SU-DHL-6 (cell line): Measurements from ENCODE around the gene SIGLEC1.

Experiments used
- H2AFZ ChIP-seq: fragments of 200-600 bp; sonication (generic); 2 replicates; pipeline ENCODE4 v1.6.1; 2014; ENCODE audit warnings: low read depth, mild to moderate bottlenecking, moderate library complexity, mixed read lengths, antibody characterized with exemption, low read length; ENCODE audit not compliant: severe bottlenecking
- H3F3A ChIP-seq: fragments of 200-600 bp; shearing (Covaris generic); 2 replicates; pipeline ENCODE4 v1.6.0; 2016; ENCODE audit warnings: antibody characterized with exemption, mild to moderate bottlenecking; ENCODE audit not compliant: insufficient read depth
- H3K27ac ChIP-seq: fragments of 200-600 bp; sonication (generic); 2 replicates; pipeline ENCODE4 v1.5.1; 2016; ENCODE audit warnings: low read depth, mild to moderate bottlenecking, low read length, moderate library complexity, mixed read lengths
- H3K27me3 ChIP-seq: fragments of 200-600 bp; sonication (generic), shearing (Covaris generic); 2 replicates; pipeline ENCODE4 v1.6.0; 2014; ENCODE audit warnings: mild to moderate bottlenecking, low read length
- H3K36me3 ChIP-seq: fragments of 200-600 bp; sonication (generic); 2 replicates; pipeline ENCODE4 v1.6.1; 2014; ENCODE audit warnings: mild to moderate bottlenecking, low read length, mixed read lengths
- H3K4me2 ChIP-seq: fragments of 300-600, 200-600 bp; shearing (Covaris generic), sonication (generic); 2 replicates; pipeline ENCODE4 v1.6.0; 2014; ENCODE audit warnings: low read length, low read depth, mild to moderate bottlenecking; ENCODE audit not compliant: poor library complexity, severe bottlenecking
- H3K4me3 ChIP-seq: fragments of 200-600 bp; sonication (generic); 2 replicates; pipeline ENCODE4 v1.5.1; 2014; ENCODE audit warnings: antibody characterized with exemption, low read length, mild to moderate bottlenecking, mixed read lengths; ENCODE audit not compliant: insufficient read depth, poor library complexity, severe bottlenecking
- H3K79me2 ChIP-seq: fragments of 200-600 bp; sonication (generic); 2 replicates; pipeline ENCODE4 v1.6.1; 2014; ENCODE audit warnings: mild to moderate bottlenecking, low read length, moderate library complexity; ENCODE audit not compliant: insufficient read depth
- H3K9ac ChIP-seq: fragments of 200-600 bp; sonication (generic); 2 replicates; pipeline ENCODE4 v1.7.0; 2014; ENCODE audit warnings: mild to moderate bottlenecking, low read length
- H3K9me2 ChIP-seq: fragments of 200-600 bp; sonication (generic); replicated peaks from 2 replicates; pipeline ENCODE4 v1.6.1; 2014; ENCODE audit warnings: low read length; ENCODE audit not compliant: insufficient read depth
- H3K9me3 ChIP-seq: fragments of 200-600 bp; sonication (generic); 2 replicates; pipeline ENCODE4 v1.6.1; 2014; ENCODE audit warnings: low read length, mixed read lengths; ENCODE audit not compliant: insufficient read depth
- H4K20me1 ChIP-seq: fragments of 200-600 bp; sonication (generic); 2 replicates; pipeline ENCODE4 v1.6.1; 2014; ENCODE audit warnings: low read depth, mild to moderate bottlenecking, antibody characterized with exemption, low read length, moderate library complexity, mixed read lengths
- EZH2phosphoT487 ChIP-seq: fragments of 200-600 bp; sonication (generic), shearing (Covaris generic); conservative IDR thresholded peaks from 2 replicates; pipeline ENCODE4 v1.6.1; 2018; ENCODE audit warnings: mild to moderate bottlenecking, antibody characterized with exemption, low read length, moderate library complexity, mixed read lengths
- TF ChIP-seq, protein P1 (sequence below): fragments of 200-600 bp; sonication (generic); IDR thresholded peaks from one replicate; pipeline ENCODE4 v1.5.1; 2017; ENCODE audit warnings: antibody characterized with exemption, mild to moderate bottlenecking, low read length, moderate library complexity; ENCODE audit not compliant: insufficient read depth, poor library complexity, severe bottlenecking

SIGLEC1 gene

GRCh38 chr20:3739054-3739925 is 26.9 kb upstream of the SIGLEC1 start:
- Histone ChIP-seq H4K20me1 (no peaks in the 10 kb centered on the region), H3K36me3 (no peaks in the 10 kb centered on the region), H3K4me3 (no peak overlapping the region), H3F3A (no peaks in the 10 kb centered on the region), H3K4me2 (no peak overlapping the region), H3K27ac (no peak overlapping the region), H3K79me2 (no peaks in the 10 kb centered on the region), H3K27me3 (no peaks in the 10 kb centered on the region), H2AFZ (no peak overlapping the region), H3K9ac (no peak overlapping the region), H3K9me3 (no peaks in the 10 kb centered on the region), H3K9me2 (no peaks in the 10 kb centered on the region)
- no peak for TF ChIP-seq EZH2phosphoT487
- TF ChIP-seq, protein P1, sequence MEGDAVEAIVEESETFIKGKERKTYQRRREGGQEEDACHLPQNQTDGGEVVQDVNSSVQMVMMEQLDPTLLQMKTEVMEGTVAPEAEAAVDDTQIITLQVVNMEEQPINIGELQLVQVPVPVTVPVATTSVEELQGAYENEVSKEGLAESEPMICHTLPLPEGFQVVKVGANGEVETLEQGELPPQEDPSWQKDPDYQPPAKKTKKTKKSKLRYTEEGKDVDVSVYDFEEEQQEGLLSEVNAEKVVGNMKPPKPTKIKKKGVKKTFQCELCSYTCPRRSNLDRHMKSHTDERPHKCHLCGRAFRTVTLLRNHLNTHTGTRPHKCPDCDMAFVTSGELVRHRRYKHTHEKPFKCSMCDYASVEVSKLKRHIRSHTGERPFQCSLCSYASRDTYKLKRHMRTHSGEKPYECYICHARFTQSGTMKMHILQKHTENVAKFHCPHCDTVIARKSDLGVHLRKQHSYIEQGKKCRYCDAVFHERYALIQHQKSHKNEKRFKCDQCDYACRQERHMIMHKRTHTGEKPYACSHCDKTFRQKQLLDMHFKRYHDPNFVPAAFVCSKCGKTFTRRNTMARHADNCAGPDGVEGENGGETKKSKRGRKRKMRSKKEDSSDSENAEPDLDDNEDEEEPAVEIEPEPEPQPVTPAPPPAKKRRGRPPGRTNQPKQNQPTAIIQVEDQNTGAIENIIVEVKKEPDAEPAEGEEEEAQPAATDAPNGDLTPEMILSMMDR, result no peak

DNA sequence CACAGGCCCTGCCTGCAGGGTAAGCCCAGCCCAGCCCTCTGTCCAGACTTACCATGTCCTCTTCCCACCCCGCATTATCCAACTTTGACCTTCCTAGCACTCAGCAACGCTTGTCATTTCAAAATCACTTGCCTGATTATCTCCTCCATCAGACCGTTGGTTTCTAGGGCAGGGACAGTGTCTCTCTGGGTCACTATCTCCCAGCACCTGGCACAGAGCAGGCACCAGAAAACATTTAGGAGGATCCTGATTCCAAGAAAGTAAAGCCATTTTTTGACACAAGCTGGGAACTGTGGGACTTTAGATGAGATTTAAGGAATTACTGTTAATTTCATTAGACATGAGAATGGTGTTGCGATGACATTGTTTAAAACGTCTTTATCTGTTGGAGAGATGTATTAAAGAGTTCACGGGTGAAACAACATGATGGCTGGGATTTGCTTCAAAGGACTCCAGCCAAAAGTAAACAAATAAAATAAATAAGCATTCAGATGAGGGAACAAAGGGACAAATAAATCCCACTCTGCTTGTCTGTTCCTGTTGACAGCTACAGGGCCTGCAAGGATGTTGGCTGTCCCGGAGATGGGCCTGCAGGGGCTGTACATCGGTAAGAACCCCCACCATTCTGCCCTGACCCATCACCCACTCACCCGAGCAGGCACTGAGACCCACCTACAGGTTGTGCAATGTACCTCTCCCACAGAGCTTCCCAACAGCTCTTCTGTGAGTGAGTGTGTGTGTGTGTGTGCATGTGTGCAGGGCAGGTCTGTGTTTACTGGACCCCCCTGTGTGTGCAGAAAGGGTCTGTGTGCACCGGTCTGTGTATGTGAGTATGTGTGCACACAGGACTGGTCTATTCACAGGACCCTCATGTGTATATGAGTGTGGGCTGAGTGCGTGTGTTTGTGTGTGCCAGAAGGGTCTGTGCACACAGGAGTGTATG is 26.0 kb upstream of the SIGLEC1 start:
- no peak overlapping the region for H3K9ac ChIP-seq
- H3K79me2 ChIP-seq, result no peaks in the 10 kb centered on the region
- H3K4me2 ChIP-seq, result no peak overlapping the region
- no peak overlapping the region for H2AFZ ChIP-seq
- no peak overlapping the region for H3K27ac ChIP-seq
- no peaks in the 10 kb centered on the region for H4K20me1 ChIP-seq
- no peak overlapping the region for H3K4me3 ChIP-seq
- H3K9me3 ChIP-seq, result no peaks in the 10 kb centered on the region
- H3K36me3 ChIP-seq, result no peaks in the 10 kb centered on the region
- no peaks in the 10 kb centered on the region for H3K27me3 ChIP-seq
- no peaks in the 10 kb centered on the region for H3K9me2 ChIP-seq
- H3F3A ChIP-seq, result no peaks in the 10 kb centered on the region
- TF ChIP-seq, protein P1, result no peak
- TF ChIP-seq EZH2phosphoT487, result no peak

GRCh38 chr20:3735768-3736167 is 23.4 kb upstream of the SIGLEC1 start:
- Histone ChIP-seq H3K36me3 (no peaks in the 10 kb centered on the region), H3F3A (no peaks in the 10 kb centered on the region), H3K9me3 (no peaks in the 10 kb centered on the region), H4K20me1 (no peaks in the 10 kb centered on the region), H3K9me2 (no peaks in the 10 kb centered on the region), H3K9ac (no peak overlapping the region), H2AFZ (no peak overlapping the region), H3K27ac (no peak overlapping the region), H3K4me2 (no peak overlapping the region), H3K27me3 (no peaks in the 10 kb centered on the region), H3K79me2 (no peaks in the 10 kb centered on the region), H3K4me3 (no peak overlapping the region)
- no peak for TF ChIP-seq EZH2phosphoT487
- TF ChIP-seq, protein P1, result no peak
